ENCODE measurements around the gene POLR2J.

DNA sequence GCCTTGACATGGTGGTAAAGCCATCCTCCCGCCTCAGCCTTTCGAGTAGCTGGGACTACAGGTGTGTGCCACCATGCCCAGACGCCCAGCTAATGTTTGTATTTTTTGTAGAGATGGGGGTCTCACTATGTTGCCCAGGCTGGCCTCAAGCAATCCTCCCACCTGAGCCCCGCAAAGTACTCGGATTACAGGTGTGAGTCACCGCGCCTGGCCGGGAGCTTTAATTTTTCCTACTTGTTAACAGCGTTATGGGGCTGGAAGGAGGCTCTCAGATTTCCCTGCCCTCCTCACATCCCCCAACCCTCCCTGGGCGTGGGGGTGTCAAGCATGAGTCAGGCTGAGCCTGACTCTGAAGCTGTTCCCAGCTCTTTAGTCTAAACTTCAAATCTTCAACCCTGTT lies 22.4 kb downstream of the POLR2J start:
- TF ChIP-seq FOXM1 (IDR thresholded peaks at IDR 0.05; ENCODE audit: borderline replicate concordance): no peak
- no peak for TF ChIP-seq SUZ12 (IDR thresholded peaks at IDR 0.05)
- TF ChIP-seq NFRKB (IDR thresholded peaks at IDR 0.05): no peak
- no peak for TF ChIP-seq BHLHE40 (IDR thresholded peaks at IDR 0.05; ENCODE audit: borderline replicate concordance)
- TF ChIP-seq HDGF (IDR thresholded peaks at IDR 0.05; ENCODE audit: borderline replicate concordance): no peak
- TF ChIP-seq ELF4 (IDR thresholded peaks at IDR 0.05): no peak
- no peak for TF ChIP-seq FOXK2 (IDR thresholded peaks at IDR 0.05)
- TF ChIP-seq SP1 (IDR thresholded peaks at IDR 0.05): no peak
